GM20431 (cell line): ENCODE measurements around the gene C1orf174.

Source experiments
- in situ Hi-C: fragments of 300-500 bp; cut with MseI, MboI; formaldehyde crosslinking; loops from one replicate; pipeline ENCODE4 v1.15.0; 2020; ENCODE audit warnings: low sequenced_read_pairs; ENCODE audit not compliant: unreplicated experiment

C1orf174 gene

GRCh38 chr1:3900969-3901529 is 977 bp upstream of the C1orf174 start:
- in situ Hi-C loops: loop anchor here (25.0 kb wide), 1 partner anchor 1836 kb away; no protein-coding TSS in a partner anchor

DNA sequence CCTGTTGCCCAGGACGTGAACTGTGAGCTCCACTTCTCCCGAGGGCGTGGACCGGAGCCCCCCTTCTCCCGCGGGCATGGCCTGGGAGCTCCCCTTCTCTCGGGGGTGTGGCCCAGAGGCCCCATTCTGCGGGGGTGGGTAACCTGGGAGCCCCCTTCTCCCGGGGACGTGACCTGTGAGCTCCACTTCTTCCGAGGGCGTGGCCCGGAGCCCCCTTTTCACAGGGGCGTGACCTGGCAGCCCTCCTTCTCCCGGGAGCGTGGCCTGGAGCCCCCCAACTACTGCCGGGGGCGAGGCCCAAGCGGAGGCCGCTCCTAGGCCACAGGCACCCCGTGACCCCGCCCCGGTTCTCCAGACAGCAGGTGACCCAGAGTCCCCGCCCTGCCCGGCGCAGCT is 320 bp downstream of the C1orf174 start:
- in situ Hi-C loops: loop anchor here (25.0 kb wide), 1 partner anchor 1838 kb away; no protein-coding TSS in a partner anchor

DNA sequence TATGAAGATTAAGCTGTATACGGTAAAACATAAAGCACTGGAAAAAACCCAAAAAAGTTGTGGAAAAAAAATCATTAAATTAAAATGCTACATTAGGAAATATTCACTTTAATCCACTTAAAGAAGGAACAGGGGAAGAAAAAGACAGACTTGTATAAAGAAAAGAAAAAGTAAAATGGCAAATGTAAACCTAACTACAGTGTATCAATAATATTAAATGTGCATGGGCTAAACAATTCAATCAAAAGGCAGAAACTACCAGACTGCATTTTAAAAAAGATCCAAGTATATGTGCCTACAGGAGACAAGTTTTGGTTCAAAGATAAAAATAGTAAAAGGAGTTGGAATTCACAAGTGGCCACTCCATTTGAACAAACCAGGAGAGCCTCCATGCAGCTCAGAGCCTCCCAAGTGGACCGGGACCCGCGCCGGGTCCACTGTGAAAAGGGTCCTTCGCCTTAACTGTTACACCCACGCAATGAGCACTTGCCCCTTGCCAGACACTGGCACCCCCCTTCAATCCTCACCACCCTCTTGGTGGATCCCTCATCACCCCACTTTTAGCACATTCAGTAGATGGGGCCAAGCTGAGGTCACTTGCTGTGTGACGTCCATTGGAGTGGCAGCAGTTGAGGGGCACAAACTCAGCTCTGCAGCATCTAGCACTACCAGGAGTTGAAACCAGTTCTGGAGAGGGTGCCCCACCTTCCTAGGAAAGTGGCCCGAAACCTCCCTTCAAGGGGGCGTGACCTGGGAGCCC is 898 bp downstream of the C1orf174 start:
- in situ Hi-C loops: no loop called here

DNA sequence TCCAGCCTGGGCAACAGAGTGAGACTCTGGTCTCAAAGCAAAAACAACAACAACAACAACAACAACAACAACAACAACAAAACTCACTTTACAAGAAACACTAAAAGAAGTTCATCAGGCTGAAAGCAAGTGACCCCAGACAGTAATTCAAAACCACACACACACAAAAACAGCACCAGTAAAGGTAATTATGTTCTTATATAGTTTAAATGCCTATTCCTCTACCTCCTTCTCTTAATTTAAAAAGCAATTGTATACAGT is 1.7 kb downstream of the C1orf174 start:
- in situ Hi-C loops: no loop called here

- in situ Hi-C loops: no loop called here
Measured at GRCh38 chr1:3896396-3897000, 3.6 kb downstream of the C1orf174 start.

DNA sequence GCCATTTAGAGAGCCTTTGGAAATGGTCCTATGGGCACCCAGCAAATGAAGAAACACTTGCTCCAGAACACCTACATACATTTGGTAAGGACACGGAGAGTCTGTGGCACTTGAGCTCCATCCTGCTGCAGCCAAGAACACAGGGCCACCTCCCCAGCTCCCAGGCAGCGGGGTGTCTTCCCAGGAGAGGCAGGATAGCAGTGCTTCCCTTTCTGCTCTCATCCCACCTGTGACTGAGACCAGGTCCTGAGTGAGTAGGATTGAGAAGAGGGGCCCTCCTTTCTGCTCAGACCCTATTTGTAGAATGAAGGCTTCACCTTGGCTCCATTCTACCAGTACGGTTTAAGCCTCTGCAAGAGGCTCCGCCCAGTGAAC is 4.1 kb downstream of the C1orf174 start:
- in situ Hi-C loops: no loop called here

- in situ Hi-C loops: no loop called here
Measured at GRCh38 chr1:3895279-3895950, 4.7 kb downstream of the C1orf174 start.

DNA sequence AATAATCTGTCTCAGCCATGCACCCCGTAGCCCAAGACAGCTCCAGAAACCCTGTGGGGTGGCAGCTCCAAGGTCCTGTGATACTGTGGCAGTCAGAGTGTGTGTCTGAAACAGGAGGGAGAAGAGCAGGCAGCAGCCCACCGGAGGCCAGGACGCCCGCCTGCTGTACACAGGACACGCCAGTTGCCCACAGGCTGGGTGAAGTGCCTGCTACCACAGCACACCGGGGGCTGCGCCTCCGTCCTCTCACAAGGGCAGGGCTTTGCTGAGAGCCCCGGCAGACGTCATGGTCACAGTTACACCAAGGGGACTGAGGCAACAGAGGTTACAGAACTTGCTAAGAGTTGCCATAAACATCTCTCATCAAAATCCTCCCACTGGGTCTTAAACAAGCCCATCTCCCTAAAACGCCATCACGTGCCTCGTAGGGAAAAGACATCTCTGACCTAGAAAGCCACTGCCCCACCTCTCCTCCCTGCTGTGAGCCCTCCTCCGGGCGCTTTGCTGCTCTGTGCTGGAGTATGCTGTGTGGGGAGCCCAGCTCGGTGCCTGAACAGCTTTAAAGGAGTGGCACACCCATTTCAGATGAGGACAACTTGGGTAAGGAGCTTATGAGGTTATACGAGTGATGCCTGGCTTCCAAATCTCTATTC is 5.3 kb downstream of the C1orf174 start:
- in situ Hi-C loops: no loop called here

DNA sequence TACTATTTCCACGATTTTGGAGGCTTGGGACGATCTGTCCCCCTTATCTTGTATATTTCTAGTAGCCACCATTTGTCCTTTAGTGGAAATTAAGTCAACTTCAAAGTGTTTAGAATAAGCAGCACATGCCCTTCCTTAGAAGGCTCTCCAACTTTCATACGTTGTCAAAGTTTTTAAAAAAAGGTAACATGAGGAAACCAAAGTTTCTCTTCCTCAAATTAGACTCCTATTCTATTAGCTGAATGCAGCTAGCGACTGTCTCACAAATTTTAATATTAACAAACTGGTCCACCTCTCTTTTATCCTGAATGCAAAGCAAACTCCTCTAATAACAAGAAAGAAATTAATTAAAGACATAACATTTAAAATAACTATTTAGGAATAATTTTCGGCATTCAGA is 6.9 kb downstream of the C1orf174 start:
- in situ Hi-C loops: no loop called here

GRCh38 chr1:3892748-3893147 is 7.3 kb downstream of the C1orf174 start:
- in situ Hi-C loops: no loop called here

DNA sequence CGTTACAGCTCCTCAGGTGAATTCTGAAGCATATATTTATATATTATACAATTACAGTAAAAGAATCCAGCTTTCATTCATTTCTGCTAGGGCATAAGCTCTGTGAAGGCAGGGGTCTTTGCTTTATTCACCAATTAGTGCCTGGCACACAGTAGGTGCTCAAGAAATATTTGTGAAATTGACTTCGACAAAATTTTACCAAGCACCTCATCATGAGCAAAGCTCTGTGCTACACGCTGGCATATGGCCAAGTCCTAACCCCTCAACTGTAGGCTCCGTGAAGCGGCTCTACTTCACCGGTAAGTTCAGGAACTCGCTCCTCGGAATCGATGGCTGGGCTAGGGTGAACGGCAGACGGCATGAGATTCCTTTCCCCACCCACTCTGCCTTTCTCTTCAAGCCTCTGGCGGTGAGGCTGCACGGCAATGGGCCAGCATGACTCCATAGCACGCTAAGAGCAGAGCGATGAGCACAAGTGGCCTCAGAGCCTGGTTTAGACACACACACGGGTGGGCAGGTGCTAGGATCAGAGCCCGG is 8.7 kb downstream of the C1orf174 start:
- in situ Hi-C loops: no loop called here

- in situ Hi-C loops: no loop called here
Measured at GRCh38 chr1:3890389-3891328, 9.4 kb downstream of the C1orf174 start.

- in situ Hi-C loops: no loop called here
Measured at GRCh38 chr1:3889936-3890335, 10.1 kb downstream of the C1orf174 start.

GRCh38 chr1:3888301-3888700 is 11.8 kb downstream of the C1orf174 start:
- in situ Hi-C loops: no loop called here

GRCh38 chr1:3886691-3887090 is 13.4 kb downstream of the C1orf174 start:
- in situ Hi-C loops: no loop called here

- in situ Hi-C loops: no loop called here
Measured at GRCh38 chr1:3886106-3886670, 13.9 kb downstream of the C1orf174 start.

GRCh38 chr1:3885611-3886010 is 14.5 kb downstream of the C1orf174 start:
- in situ Hi-C loops: no loop called here

DNA sequence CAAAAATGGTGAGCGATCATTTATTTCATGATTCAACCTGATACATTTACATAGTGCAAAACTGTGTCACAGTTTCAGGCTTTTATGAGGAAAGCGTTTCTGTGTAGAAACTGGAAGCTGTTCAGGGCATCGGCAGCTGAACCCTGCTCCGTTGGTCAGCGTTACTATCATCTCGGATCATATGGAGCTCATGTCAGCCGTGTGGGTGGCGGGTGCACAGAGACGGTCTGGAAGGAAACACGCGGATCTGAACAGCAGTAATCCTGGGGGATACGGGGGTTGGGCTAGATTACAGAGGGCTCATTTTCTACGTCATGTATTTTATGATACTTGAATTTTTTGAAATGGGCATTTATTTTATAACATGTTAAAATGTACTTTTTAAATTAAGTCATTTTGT is 15.1 kb downstream of the C1orf174 start:
- in situ Hi-C loops: no loop called here
